Neuron (in vitro differentiated cells): Measurements from ENCODE around the gene EVPLL.
"Not testable (repeated sequence)": the region's sequence is repeated elsewhere in the genome, so short reads cannot be mapped to it uniquely, and the experiment has no call there.

Source experiments
- H2AFZ ChIP-seq: one replicate; pipeline ENCODE4 v1.6.1; 2013; ENCODE audit warnings: low read depth, mild to moderate bottlenecking, inconsistent platforms, low read length, moderate library complexity
- H3K27me3 ChIP-seq: one replicate; pipeline ENCODE4 v1.6.1; 2013; ENCODE audit warnings: low read length; ENCODE audit not compliant: insufficient read depth
- H3K36me3 ChIP-seq: one replicate; pipeline ENCODE4 v1.6.1; 2013; ENCODE audit warnings: low read length; ENCODE audit not compliant: insufficient read depth
- H3K4me1 ChIP-seq: one replicate; pipeline ENCODE4 v1.6.1; 2013; ENCODE audit warnings: low read length; ENCODE audit not compliant: insufficient read depth
- H3K4me3 ChIP-seq: 2 replicates; pipeline ENCODE4 v1.5.1; 2013; ENCODE audit warnings: mild to moderate bottlenecking, low read length, moderate library complexity
- H3K9me3 ChIP-seq: one replicate; pipeline ENCODE4 v1.6.1; 2013; ENCODE audit warnings: low read length

The EVPLL gene

GRCh38 chr17:18381953-18382245 is 4.3 kb downstream of the EVPLL start:
- H3K4me1 ChIP-seq: no peaks in the 10 kb centered on the region
- no peaks in the 10 kb centered on the region for H3K9me3 ChIP-seq
- H3K36me3 ChIP-seq: no peaks in the 10 kb centered on the region
- H3K4me3 ChIP-seq: no peak overlapping the region
- H3K27me3 ChIP-seq: peaks cover 2% of the 10 kb centered on the region
- H2AFZ ChIP-seq: no peak overlapping the region

GRCh38 chr17:18382441-18383078 is 5.0 kb downstream of the EVPLL start:
- peaks cover 2% of the 10 kb centered on the region for H3K27me3 ChIP-seq
- H3K36me3 ChIP-seq: no peaks in the 10 kb centered on the region
- H3K4me3 ChIP-seq: no peak overlapping the region
- no peak overlapping the region for H2AFZ ChIP-seq
- no peaks in the 10 kb centered on the region for H3K4me1 ChIP-seq
- H3K9me3 ChIP-seq: no peaks in the 10 kb centered on the region

- H3K4me3 ChIP-seq, H3K4me1 ChIP-seq, H3K9me3 ChIP-seq, H2AFZ ChIP-seq, H3K36me3 ChIP-seq, H3K27me3 ChIP-seq: not testable (repeated sequence)
Observed at GRCh38 chr17:18383079-18383481, 5.5 kb downstream of the EVPLL start.

GRCh38 chr17:18384271-18384670 is 6.7 kb downstream of the EVPLL start:
- H3K27me3 ChIP-seq, H3K36me3 ChIP-seq, H3K4me1 ChIP-seq, H3K4me3 ChIP-seq, H2AFZ ChIP-seq, H3K9me3 ChIP-seq: not testable (repeated sequence)

GRCh38 chr17:18387583-18387982 is 10.0 kb downstream of the EVPLL start:
- H2AFZ ChIP-seq, H3K36me3 ChIP-seq, H3K4me3 ChIP-seq, H3K4me1 ChIP-seq, H3K9me3 ChIP-seq, H3K27me3 ChIP-seq: not testable (repeated sequence)

GRCh38 chr17:18388266-18388665 is 10.7 kb downstream of the EVPLL start:
- H3K4me1 ChIP-seq, H2AFZ ChIP-seq, H3K27me3 ChIP-seq, H3K36me3 ChIP-seq, H3K4me3 ChIP-seq, H3K9me3 ChIP-seq: not testable (repeated sequence)

GRCh38 chr17:18388728-18389127 is 11.2 kb downstream of the EVPLL start:
- not testable (repeated sequence) for H2AFZ ChIP-seq, H3K9me3 ChIP-seq, H3K36me3 ChIP-seq

GRCh38 chr17:18401872-18402590 is 24.5 kb downstream of the EVPLL start:
- H3K27me3 ChIP-seq, H2AFZ ChIP-seq, H3K4me3 ChIP-seq, H3K36me3 ChIP-seq, H3K4me1 ChIP-seq, H3K9me3 ChIP-seq: not testable (repeated sequence)

More at GRCh38 chr17:18388728-18389127, 11.2 kb downstream of the EVPLL start:
- not testable (repeated sequence) for H3K27me3 ChIP-seq, H3K4me1 ChIP-seq, H3K4me3 ChIP-seq

GRCh38 chr17:18403166-18403565 is 25.6 kb downstream of the EVPLL start:
- not testable (repeated sequence) for H3K9me3 ChIP-seq, H3K4me1 ChIP-seq, H2AFZ ChIP-seq, H3K36me3 ChIP-seq, H3K27me3 ChIP-seq, H3K4me3 ChIP-seq

- H3K9me3 ChIP-seq, H3K4me3 ChIP-seq, H2AFZ ChIP-seq, H3K36me3 ChIP-seq, H3K4me1 ChIP-seq, H3K27me3 ChIP-seq: not testable (repeated sequence)
Observed at GRCh38 chr17:18403604-18404003, 26.0 kb downstream of the EVPLL start.

- not testable (repeated sequence) for H3K4me3 ChIP-seq, H3K36me3 ChIP-seq, H3K9me3 ChIP-seq, H2AFZ ChIP-seq, H3K27me3 ChIP-seq, H3K4me1 ChIP-seq
Observed at GRCh38 chr17:18408906-18409305, 31.3 kb downstream of the EVPLL start.

GRCh38 chr17:18409321-18409720 is 31.7 kb downstream of the EVPLL start:
- H3K9me3 ChIP-seq, H3K4me3 ChIP-seq, H2AFZ ChIP-seq, H3K36me3 ChIP-seq, H3K4me1 ChIP-seq, H3K27me3 ChIP-seq: not testable (repeated sequence)

- peak overlapping the region; percentile 61 for H3K4me3 ChIP-seq
- H3K9me3 ChIP-seq, H3K36me3 ChIP-seq, H3K27me3 ChIP-seq, H3K4me1 ChIP-seq, H2AFZ ChIP-seq: not testable (repeated sequence)
Observed at GRCh38 chr17:18410736-18411135, 33.2 kb downstream of the EVPLL start.

GRCh38 chr17:18411377-18411864 is 33.8 kb downstream of the EVPLL start:
- not testable (repeated sequence) for H3K36me3 ChIP-seq, H3K9me3 ChIP-seq, H3K27me3 ChIP-seq, H2AFZ ChIP-seq, H3K4me1 ChIP-seq
- H3K4me3 ChIP-seq: peak overlapping the region; percentile 61
